Aorta (tissue), 5 donors: ENCODE results near the gene MYOCOS. TPM values are rescaled to one million over a fixed set of nuclear protein-coding genes. Genes with fewer than 3 reads are reported as not detected.
A peak's percentile ranks its signal among the peaks of the same experiment; 100 is the strongest.

ENCODE experiments used
- ATAC-seq: fragments of 200-7000 bp; cut with Tn5 transposase; one replicate; pipeline ENCODE4 v1.9.1; 2022; ENCODE audit warnings: moderate library complexity; ENCODE audit not compliant: low FRiP score
- DNase-seq, 2 donors: peaks; one replicate each; pipeline ENCODE4 v3.0.0-alpha.2; 2020
- H3K27ac ChIP-seq, 2 donors: one replicate each; pipeline ENCODE4 v1.5.1; 2013; ENCODE audit warnings: low read length in 2 of 2, mild to moderate bottlenecking in 2 of 2, moderate library complexity in 2 of 2, control low read depth in 1 of 2, inconsistent platforms in 1 of 2, low read depth in 1 of 2
- H3K27me3 ChIP-seq, 2 donors: one replicate each; pipeline ENCODE4 v1.6.1; 2013; ENCODE audit warnings: control low read depth in 1 of 2, low read length in 1 of 2, mild to moderate bottlenecking in 1 of 2, moderate library complexity in 1 of 2; ENCODE audit not compliant: insufficient read depth in 2 of 2, control insufficient read depth in 1 of 2
- H3K36me3 ChIP-seq, 2 donors: one replicate each; pipeline ENCODE4 v1.6.1; 2013; ENCODE audit warnings: control low read depth in 1 of 2, low read length in 1 of 2, mild to moderate bottlenecking in 1 of 2; ENCODE audit not compliant: insufficient read depth in 2 of 2, control insufficient read depth in 1 of 2
- H3K4me1 ChIP-seq, 2 donors: one replicate each; pipeline ENCODE4 v1.6.1; 2013; ENCODE audit warnings: low read length in 2 of 2, control low read depth in 1 of 2, mild to moderate bottlenecking in 1 of 2, moderate library complexity in 1 of 2; ENCODE audit not compliant: insufficient read depth in 2 of 2, control insufficient read depth in 1 of 2
- H3K4me3 ChIP-seq, 2 donors: one replicate each; pipeline ENCODE4 v1.5.1; 2013; ENCODE audit warnings: low read length in 2 of 2, control low read depth in 1 of 2, mild to moderate bottlenecking in 1 of 2
- H3K9me3 ChIP-seq: one replicate; pipeline ENCODE4 v1.6.1; 2013; ENCODE audit warnings: mild to moderate bottlenecking, low read length; ENCODE audit not compliant: control insufficient read depth
- WGBS, 2 donors: extraction: QIAGEN DNeasy Blood & Tissue Kit; methylation state at CpG; one replicate each; pipeline ENCODE4 v1.1.7; 2013; 5-methylcytosine and 5-hydroxymethylcytosine counted together
- intact Hi-C, 2 donors: fragments of 100-400 bp; cut with DNase I; formaldehyde crosslinking; loops; one replicate each; pipeline versions ENCODE4 v1.14.2 to v1.15.0; 2022
- polyA plus RNA-seq, 2 donors: library from polyadenylated mRNA; stranded (reverse); fragments of 200-250 nt; gene quantifications; one replicate each; pipeline ENCODE4 v1.2.3, GENCODE V29; 2013
- total RNA-seq, 2 donors: library from RNA; stranded (reverse); fragmentation: NEBNext Ultra II Directional; extraction: Animal tissue kit (Norgen Biotek cat#: 25700); gene quantifications; one replicate each; pipeline ENCODE4 v1.2.1, GENCODE V29; 2021
- donor health status: healthy with polysubstance abuse.
- donor health status: Bipolar disorder and iron deficiency.
- donor health status: DM: no; HTN: no; CAD: no.
- donor health status: DM: no; HTN: no; CAD: no.
- donor health status: DM: yes; HTN: yes; CAD: no.

The MYOCOS gene
- total and polyA plus RNA-seq, 4 donors, result not detected

- intact Hi-C loops, result no loop called here
- no peaks in the 10 kb centered on the region for H3K4me1 ChIP-seq
- DNase-seq (peak in 1 of 2 donors; percentile 43), ATAC-seq (no peak)
- 69 to 75% methylated on average over 11 of the region's 11 CpGs for WGBS, 2 donors
- no peak overlapping the region for H3K27ac ChIP-seq
- no peaks in the 10 kb centered on the region for H3K36me3 ChIP-seq
- peaks cover under 1% of the 10 kb centered on the region for H3K9me3 ChIP-seq
- H3K4me3 ChIP-seq, result no peak overlapping the region
- H3K27me3 ChIP-seq, result no peaks in the 10 kb centered on the region
These were observed 14.1 kb downstream of the MYOCOS start for GRCh38 chr1:171636141-171636540.

- intact Hi-C loops, result no loop called here
- H3K27me3 ChIP-seq, result no peaks in the 10 kb centered on the region
- no peak for ATAC-seq
- no peak for DNase-seq
- no peak overlapping the region for H3K27ac ChIP-seq
- no peaks in the 10 kb centered on the region for H3K36me3 ChIP-seq
- H3K4me3 ChIP-seq, result no peak overlapping the region
- 54 to 64% methylated on average over 4 of the region's 4 CpGs for WGBS, 2 donors
- no peaks in the 10 kb centered on the region for H3K9me3 ChIP-seq
- no peaks in the 10 kb centered on the region for H3K4me1 ChIP-seq
These were observed 16.0 kb downstream of the MYOCOS start for GRCh38 chr1:171637928-171638576.

GRCh38 chr1:171640225-171640624 lies 18.2 kb downstream of the MYOCOS start:
- 94 to 100% methylated on average over 1 of the region's 1 CpG for WGBS, 2 donors
- Histone ChIP-seq H3K27me3 (no peaks in the 10 kb centered on the region), H3K27ac (no peak overlapping the region), H3K4me3 (no peak overlapping the region), H3K36me3 (no peaks in the 10 kb centered on the region), H3K9me3 (no peaks in the 10 kb centered on the region), H3K4me1 (no peaks in the 10 kb centered on the region)
- intact Hi-C loops, result loop anchor here (5.0 to 10.0 kb wide), 2 partner anchors 145 to 347 kb away; partner anchors contain the start of gene METTL13 (in 1 of the 2)
- DNase-seq, result no peak
- no peak for ATAC-seq

- Histone ChIP-seq H3K27ac (no peak overlapping the region), H3K4me3 (no peak overlapping the region), H3K27me3 (no peaks in the 10 kb centered on the region), H3K9me3 (no peaks in the 10 kb centered on the region), H3K4me1 (no peaks in the 10 kb centered on the region), H3K36me3 (no peaks in the 10 kb centered on the region)
- DNase-seq (no peak), ATAC-seq (no peak)
- 52 to 54% methylated on average over 10 of the region's 10 CpGs for WGBS, 2 donors
- intact Hi-C loops, result loop anchor here (5.0 to 10.0 kb wide), 2 partner anchors 144 to 346 kb away; partner anchors contain the start of gene METTL13 (in 1 of the 2)
These were observed 19.2 kb downstream of the MYOCOS start for GRCh38 chr1:171641076-171641864.

- no peaks in the 10 kb centered on the region for H3K4me1 ChIP-seq
- no peaks in the 10 kb centered on the region for H3K36me3 ChIP-seq
- WGBS, 2 donors, result 88 to 92% methylated on average over 4 of the region's 4 CpGs
- H3K4me3 ChIP-seq, result no peak overlapping the region
- H3K27me3 ChIP-seq, result no peaks in the 10 kb centered on the region
- no peak overlapping the region for H3K27ac ChIP-seq
- no peaks in the 10 kb centered on the region for H3K9me3 ChIP-seq
- intact Hi-C loops, result loop anchor here (5.0 to 10.0 kb wide), 2 partner anchors 143 to 345 kb away; partner anchors contain the start of gene METTL13 (in 1 of the 2)
- ATAC-seq, result no peak
- DNase-seq, result no peak
These were observed 20.2 kb downstream of the MYOCOS start for GRCh38 chr1:171642197-171642596.

GRCh38 chr1:171643156-171643555 lies 21.1 kb downstream of the MYOCOS start:
- DNase-seq, result no peak
- H3K4me1 ChIP-seq, result no peaks in the 10 kb centered on the region
- H3K9me3 ChIP-seq, result no peaks in the 10 kb centered on the region
- H3K27me3 ChIP-seq, result no peaks in the 10 kb centered on the region
- no peak for ATAC-seq
- H3K27ac ChIP-seq, result no peak overlapping the region
- H3K4me3 ChIP-seq, result no peak overlapping the region
- intact Hi-C loops, result loop anchor here (5.0 to 10.0 kb wide), 2 partner anchors 142 to 344 kb away; partner anchors contain the start of gene METTL13 (in 1 of the 2)
- 81 to 82% methylated on average over 8 of the region's 8 CpGs for WGBS, 2 donors
- H3K36me3 ChIP-seq, result no peaks in the 10 kb centered on the region

GRCh38 chr1:171644805-171645483 lies 22.9 kb downstream of the MYOCOS start:
- intact Hi-C loops, result loop anchor here (1.0 to 10.0 kb wide), 5 partner anchors 72 to 342 kb away; partner anchors contain the start of gene METTL13 (in 2 of the 2)
- peak; percentile 91 for ATAC-seq
- DNase-seq, result peak; percentile 86
- WGBS, 2 donors, result 13 to 15% methylated on average over 15 of the region's 15 CpGs
- H3K4me3 ChIP-seq, result no peak overlapping the region
- no peaks in the 10 kb centered on the region for H3K27me3 ChIP-seq
- no peaks in the 10 kb centered on the region for H3K4me1 ChIP-seq
- H3K36me3 ChIP-seq, result no peaks in the 10 kb centered on the region
- peak overlapping the region; percentile 35 to 77 for H3K27ac ChIP-seq
- no peaks in the 10 kb centered on the region for H3K9me3 ChIP-seq

GRCh38 chr1:171645553-171646248 lies 23.7 kb downstream of the MYOCOS start:
- H3K4me1 ChIP-seq, result no peaks in the 10 kb centered on the region
- no peaks in the 10 kb centered on the region for H3K9me3 ChIP-seq
- intact Hi-C loops, result loop anchor here (1.0 to 10.0 kb wide), 4 partner anchors 72 to 139 kb away; partner anchors contain the start of gene METTL13 (in 2 of the 2)
- ATAC-seq (peak; percentile 91), DNase-seq (peak; percentile 85)
- 2 to 6% methylated on average over 8 of the region's 8 CpGs for WGBS, 2 donors
- no peak overlapping the region for H3K4me3 ChIP-seq
- H3K27me3 ChIP-seq, result no peaks in the 10 kb centered on the region
- peak overlapping the region; percentile 35 to 77 for H3K27ac ChIP-seq
- no peaks in the 10 kb centered on the region for H3K36me3 ChIP-seq
